Panc1 (cell line): ENCODE measurements around the gene HEPACAM2. TPM values are rescaled to one million over a fixed set of nuclear protein-coding genes. Genes with fewer than 3 reads are reported as not detected.

ENCODE experiments used
- ATAC-seq: fragments of 200-7000 bp; cut with Tn5 transposase; 2 replicates; pipeline ENCODE4 v1.9.1; 2020; ENCODE audit warnings: mild to moderate bottlenecking, moderate library complexity
- BruUV-seq: library from RNA; stranded (reverse); fragments of 400-500 nt; replicated peaks from 2 replicates; lab custom pipeline; 2021; lab: Mats Ljungman, UMichigan
- CTCF ChIA-PET: fragments of 300-600 bp; sonication (Branson Sonifier 250); formaldehyde crosslinking; loops from one replicate; lab custom pipeline; 2022; ENCODE audit warnings: antibody characterized with exemption; lab: Charles Lee
- POLR2A ChIA-PET: fragments of 300-600 bp; sonication (Branson Sonifier 250); formaldehyde crosslinking; loops from one replicate; lab custom pipeline; 2022; ENCODE audit warnings: antibody characterized with exemption; lab: Charles Lee
- DNase-seq: peaks from one replicate; pipeline ENCODE4 v3.0.0-alpha.2; 2010; ENCODE audit warnings: low read depth, low spot score
- H3K27ac ChIP-seq: 2 replicates; pipeline ENCODE4 v1.5.1; 2011; ENCODE audit warnings: mild to moderate bottlenecking, low read length, inconsistent platforms
- H3K27me3 ChIP-seq: fragments of 200-500 bp; sonication (Bioruptor generic); 2 replicates; pipeline ENCODE4 v1.6.0; 2014; ENCODE audit warnings: low read length, inconsistent platforms; ENCODE audit not compliant: control insufficient read depth, insufficient read depth
- H3K36me3 ChIP-seq: fragments of 200-500 bp; sonication (Bioruptor generic); 2 replicates; pipeline ENCODE4 v1.5.1; 2014; ENCODE audit warnings: inconsistent platforms, mild to moderate bottlenecking, low read length, moderate library complexity; ENCODE audit not compliant: control insufficient read depth, insufficient read depth
- H3K4me1 ChIP-seq: 2 replicates; pipeline ENCODE4 v1.5.1; 2011; ENCODE audit warnings: inconsistent platforms, mild to moderate bottlenecking, low read length, moderate library complexity; ENCODE audit not compliant: control insufficient read depth, insufficient read depth
- H3K4me3 ChIP-seq, 2 experiments: 2 replicates each; pipeline ENCODE4 v1.5.1; 2011 to 2012; ENCODE audit warnings: low read depth in 2 of 2, low read length in 2 of 2, mild to moderate bottlenecking in 2 of 2, inconsistent platforms in 1 of 2, moderate library complexity in 1 of 2
- H3K9me3 ChIP-seq: fragments of 200-500 bp; sonication (Bioruptor generic); 2 replicates; pipeline ENCODE4 v1.5.1; 2014; ENCODE audit warnings: low read depth, mild to moderate bottlenecking, inconsistent platforms, low read length, moderate library complexity; ENCODE audit not compliant: control insufficient read depth, insufficient read depth
- POLR2AphosphoS5 ChIP-seq: IDR thresholded peaks from 2 replicates; pipeline ENCODE4 v1.6.1; 2012; ENCODE audit warnings: mild to moderate bottlenecking, low read depth, low read length, moderate library complexity
- SIN3A ChIP-seq: IDR thresholded peaks from 2 replicates; pipeline ENCODE4 v1.6.1; 2012; ENCODE audit warnings: low read depth, mild to moderate bottlenecking, low read length, moderate library complexity, borderline replicate concordance; ENCODE audit not compliant: insufficient read depth
- TCF7L2 ChIP-seq: IDR thresholded peaks from 2 replicates; pipeline ENCODE4 v1.6.1; 2011; ENCODE audit warnings: mild to moderate bottlenecking, low read depth, low read length, inconsistent platforms
- in situ Hi-C: cut with HindIII; loops from 2 replicates; pipeline ENCODE4 v1.10.0; 2016; ENCODE audit warnings: low sequenced_read_pairs, low pct_unique_long_range_greater_than_20kb
- intact Hi-C: fragments of 100-400 bp; cut with micrococcal nuclease; formaldehyde crosslinking; loops from one replicate; pipeline ENCODE4 v1.10.0; 2022; ENCODE audit not compliant: unreplicated experiment
- total RNA-seq: library from RNA; stranded (reverse); gene quantifications from one replicate; pipeline ENCODE4 v1.2.1, GENCODE V29; 2021; ENCODE audit not compliant: unreplicated experiment
- TF ChIP-seq, protein P1 (sequence below), 2 experiments: IDR thresholded peaks; 2 replicates each; pipeline ENCODE4 v1.6.1; 2011 to 2012; ENCODE audit warnings: low read depth in 2 of 2, control low read depth in 1 of 2, low read length in 1 of 2, mild to moderate bottlenecking in 1 of 2, moderate library complexity in 1 of 2; ENCODE audit not compliant: insufficient read depth in 1 of 2
- TF ChIP-seq, protein P2 (sequence below): fragments of 450-650 bp; IDR thresholded peaks from 2 replicates; pipeline ENCODE4 v1.5.1; 2017; ENCODE audit warnings: mild to moderate bottlenecking

The HEPACAM2 gene
- total RNA-seq, 1 experiment from 2014 or later: not detected

DNA sequence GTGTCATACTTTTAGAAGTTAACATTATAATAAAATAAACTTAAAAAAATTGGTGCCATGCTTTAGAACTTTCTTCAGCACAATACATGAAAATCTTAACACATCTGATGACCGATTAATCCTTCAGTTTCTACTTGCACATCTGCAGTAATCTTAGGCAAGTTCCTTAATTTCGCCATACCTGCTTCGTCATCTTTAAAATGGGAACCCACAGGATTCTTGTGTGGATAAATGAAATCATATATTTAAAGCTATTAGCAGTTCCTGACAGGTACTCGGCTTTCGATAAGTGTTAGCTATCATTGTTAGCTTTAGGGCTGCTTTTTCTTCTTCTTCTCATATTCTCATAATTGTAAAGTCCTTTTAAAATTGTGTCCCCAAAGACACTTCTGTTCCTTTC lies 5.0 kb upstream of the HEPACAM2 start:
- intact Hi-C loops: no loop called here
- ATAC-seq (no peak), DNase-seq (no peak)
- Histone ChIP-seq H3K27ac (peak overlapping the region; percentile 90), H3K9me3 (no peaks in the 10 kb centered on the region), H3K27me3 (peaks cover 9% of the 10 kb centered on the region), H3K4me3 (peak overlapping the region; percentile 95 to 99), H3K4me1 (peaks cover 11% of the 10 kb centered on the region), H3K36me3 (no peaks in the 10 kb centered on the region; the same call in 1 of the 2 replicates)
- POLR2A ChIA-PET: no interaction called here
- CTCF ChIA-PET: no interaction called here
- in situ Hi-C loops: no loop called here
- no peak for TF ChIP-seq POLR2AphosphoS5
- no peak for TF ChIP-seq TCF7L2
- no peak for TF ChIP-seq SIN3A
- TF ChIP-seq, protein P1, sequence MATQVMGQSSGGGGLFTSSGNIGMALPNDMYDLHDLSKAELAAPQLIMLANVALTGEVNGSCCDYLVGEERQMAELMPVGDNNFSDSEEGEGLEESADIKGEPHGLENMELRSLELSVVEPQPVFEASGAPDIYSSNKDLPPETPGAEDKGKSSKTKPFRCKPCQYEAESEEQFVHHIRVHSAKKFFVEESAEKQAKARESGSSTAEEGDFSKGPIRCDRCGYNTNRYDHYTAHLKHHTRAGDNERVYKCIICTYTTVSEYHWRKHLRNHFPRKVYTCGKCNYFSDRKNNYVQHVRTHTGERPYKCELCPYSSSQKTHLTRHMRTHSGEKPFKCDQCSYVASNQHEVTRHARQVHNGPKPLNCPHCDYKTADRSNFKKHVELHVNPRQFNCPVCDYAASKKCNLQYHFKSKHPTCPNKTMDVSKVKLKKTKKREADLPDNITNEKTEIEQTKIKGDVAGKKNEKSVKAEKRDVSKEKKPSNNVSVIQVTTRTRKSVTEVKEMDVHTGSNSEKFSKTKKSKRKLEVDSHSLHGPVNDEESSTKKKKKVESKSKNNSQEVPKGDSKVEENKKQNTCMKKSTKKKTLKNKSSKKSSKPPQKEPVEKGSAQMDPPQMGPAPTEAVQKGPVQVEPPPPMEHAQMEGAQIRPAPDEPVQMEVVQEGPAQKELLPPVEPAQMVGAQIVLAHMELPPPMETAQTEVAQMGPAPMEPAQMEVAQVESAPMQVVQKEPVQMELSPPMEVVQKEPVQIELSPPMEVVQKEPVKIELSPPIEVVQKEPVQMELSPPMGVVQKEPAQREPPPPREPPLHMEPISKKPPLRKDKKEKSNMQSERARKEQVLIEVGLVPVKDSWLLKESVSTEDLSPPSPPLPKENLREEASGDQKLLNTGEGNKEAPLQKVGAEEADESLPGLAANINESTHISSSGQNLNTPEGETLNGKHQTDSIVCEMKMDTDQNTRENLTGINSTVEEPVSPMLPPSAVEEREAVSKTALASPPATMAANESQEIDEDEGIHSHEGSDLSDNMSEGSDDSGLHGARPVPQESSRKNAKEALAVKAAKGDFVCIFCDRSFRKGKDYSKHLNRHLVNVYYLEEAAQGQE (IDR thresholded peaks at IDR 0.05; ENCODE audit: insufficient read depth in 1 of 2, low read depth in 2 of 2, low read length in 1 of 2): no peak
- TF ChIP-seq, protein P2, sequence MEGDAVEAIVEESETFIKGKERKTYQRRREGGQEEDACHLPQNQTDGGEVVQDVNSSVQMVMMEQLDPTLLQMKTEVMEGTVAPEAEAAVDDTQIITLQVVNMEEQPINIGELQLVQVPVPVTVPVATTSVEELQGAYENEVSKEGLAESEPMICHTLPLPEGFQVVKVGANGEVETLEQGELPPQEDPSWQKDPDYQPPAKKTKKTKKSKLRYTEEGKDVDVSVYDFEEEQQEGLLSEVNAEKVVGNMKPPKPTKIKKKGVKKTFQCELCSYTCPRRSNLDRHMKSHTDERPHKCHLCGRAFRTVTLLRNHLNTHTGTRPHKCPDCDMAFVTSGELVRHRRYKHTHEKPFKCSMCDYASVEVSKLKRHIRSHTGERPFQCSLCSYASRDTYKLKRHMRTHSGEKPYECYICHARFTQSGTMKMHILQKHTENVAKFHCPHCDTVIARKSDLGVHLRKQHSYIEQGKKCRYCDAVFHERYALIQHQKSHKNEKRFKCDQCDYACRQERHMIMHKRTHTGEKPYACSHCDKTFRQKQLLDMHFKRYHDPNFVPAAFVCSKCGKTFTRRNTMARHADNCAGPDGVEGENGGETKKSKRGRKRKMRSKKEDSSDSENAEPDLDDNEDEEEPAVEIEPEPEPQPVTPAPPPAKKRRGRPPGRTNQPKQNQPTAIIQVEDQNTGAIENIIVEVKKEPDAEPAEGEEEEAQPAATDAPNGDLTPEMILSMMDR: no peak
- BruUV-seq: no TSS peak

DNA sequence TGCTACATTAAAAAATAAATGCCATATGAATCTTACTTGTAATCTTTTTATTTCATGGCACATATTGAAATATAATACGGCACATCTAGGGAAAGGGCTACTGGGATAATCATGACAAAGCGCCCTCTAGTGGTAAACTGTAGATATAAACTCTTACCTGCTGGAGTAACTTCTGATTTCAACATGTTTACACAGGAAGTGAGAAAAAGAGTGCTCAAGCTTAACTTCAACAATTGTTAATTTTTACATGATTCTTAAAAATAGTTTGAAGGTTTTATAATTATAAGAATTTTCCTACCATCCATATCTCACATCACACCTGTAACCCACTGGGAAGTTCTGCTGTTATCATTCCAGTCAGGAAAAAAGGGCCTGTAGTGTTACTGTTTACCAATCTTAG lies 2.0 kb upstream of the HEPACAM2 start:
- ChIA-PET POLR2A (no interaction called here), CTCF (no interaction called here)
- no peak overlapping the region for H3K4me3 ChIP-seq
- no TSS peak for BruUV-seq
- no peaks in the 10 kb centered on the region; the same call in 1 of the 2 replicates for H3K36me3 ChIP-seq
- H3K4me1 ChIP-seq: peaks cover 11% of the 10 kb centered on the region
- ATAC-seq (no peak), DNase-seq (peak; percentile 46)
- no peaks in the 10 kb centered on the region for H3K9me3 ChIP-seq
- H3K27ac ChIP-seq: no peak overlapping the region
- intact Hi-C loops (loop anchor here (2.0 to 5.0 kb wide), 2 partner anchors 51 to 136 kb away; no protein-coding TSS in a partner anchor), in situ Hi-C loops (no loop called here)
- peaks cover 11% of the 10 kb centered on the region for H3K27me3 ChIP-seq
- TF ChIP-seq POLR2AphosphoS5 (no peak), TCF7L2 (no peak), SIN3A (no peak)
- TF ChIP-seq, protein P2: peak; percentile 77; the same call in 1 of the 2 replicates
- TF ChIP-seq, protein P1 (IDR thresholded peaks at IDR 0.05; ENCODE audit: insufficient read depth in 1 of 2, low read depth in 2 of 2, low read length in 1 of 2): no peak
